Activated T-helper 2 cell treated with anti-CD3 and anti-CD28 coated beads, Interferon-gamma antibody, Interleukin-2, Interleukin-4, amounts not matched to agents 10 μg/mL and 5 μg/mL and 100 μg/mL, durations not matched to agents 14 hours and 24 hours and 36 hours (primary cell): Measurements from ENCODE around the gene EPC1. TPM values are rescaled to one million over a fixed set of nuclear protein-coding genes. Genes with fewer than 3 reads are reported as not detected.

ENCODE experiments used
- DNase-seq: peaks from one replicate; pipeline ENCODE4 v3.0.0; 2021; ENCODE audit warnings: low spot score
- H3K27ac Mint-ChIP-seq: one replicate; pipeline ENCODE4 v1.8.0; 2021; ENCODE audit warnings: mixed read lengths
- H3K27me3 Mint-ChIP-seq: one replicate; pipeline ENCODE4 v1.8.0; 2021; ENCODE audit warnings: low read depth, mixed read lengths
- H3K36me3 Mint-ChIP-seq: one replicate; pipeline ENCODE4 v1.8.0; 2021; ENCODE audit warnings: low read depth, mixed read lengths
- H3K4me1 Mint-ChIP-seq: one replicate; pipeline ENCODE4 v1.8.0; 2021; ENCODE audit warnings: low read depth, mixed read lengths
- H3K4me3 Mint-ChIP-seq: one replicate; pipeline ENCODE4 v1.8.0; 2021; ENCODE audit warnings: low read depth, mild to moderate bottlenecking, moderate library complexity, mixed read lengths
- H3K9me3 Mint-ChIP-seq: one replicate; pipeline ENCODE4 v1.8.0; 2021; ENCODE audit warnings: mixed read lengths
- intact Hi-C: fragments of 100-400 bp; cut with micrococcal nuclease; formaldehyde crosslinking; loops from one replicate; pipeline ENCODE4 v1.15.1; 2023
- total RNA-seq: library from RNA; stranded (reverse); gene quantifications from 2 replicates; pipeline ENCODE4 v1.2.3, GENCODE V29; 2022

EPC1 gene
- total RNA-seq, 1 donor from 2014 or later = 35.3 TPM

DNA sequence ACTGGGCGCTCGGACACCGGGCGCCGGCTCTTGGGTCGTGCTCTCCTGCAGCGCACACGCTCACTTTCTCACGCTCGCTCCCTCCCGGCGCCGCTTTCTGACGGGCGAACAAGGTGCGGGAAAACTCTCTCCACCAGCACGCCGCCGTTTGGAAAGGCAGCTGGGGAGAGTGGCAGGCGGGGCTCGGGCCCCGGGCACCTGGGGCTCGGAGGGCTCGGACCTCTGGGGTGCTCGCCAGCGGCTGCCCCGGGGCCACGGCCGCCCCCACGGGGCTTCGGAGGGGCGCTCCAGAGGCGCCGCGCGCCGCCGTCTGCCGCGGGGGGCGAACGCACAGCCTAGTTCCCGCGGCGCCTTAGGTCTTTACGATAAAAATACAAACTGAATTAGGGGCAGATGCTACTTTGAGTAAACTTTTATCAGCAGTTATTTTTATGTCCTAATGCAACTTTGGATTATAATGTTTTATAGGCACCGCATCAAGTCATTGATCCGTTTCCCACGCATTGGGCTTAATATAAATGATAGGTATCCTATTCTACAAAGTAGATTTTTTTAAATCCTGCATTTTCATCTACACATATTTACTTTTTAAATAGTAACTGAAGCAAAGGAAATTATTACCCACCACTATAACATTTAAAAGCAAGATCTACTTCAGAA is 535 bp upstream of the EPC1 start:
- intact Hi-C loops = loop anchor here (1.0 to 10.0 kb wide), 6 partner anchors 10 to 423 kb away; partner anchors contain the start of genes ARHGAP12 and KIF5B
- Mint-ChIP-seq H3K27ac (peak overlapping the region; percentile 60), H3K4me1 (peaks cover 44% of the 10 kb centered on the region), H3K9me3 (no peaks in the 10 kb centered on the region), H3K36me3 (peaks cover 45% of the 10 kb centered on the region), H3K4me3 (peak overlapping the region; percentile 73), H3K27me3 (no peaks in the 10 kb centered on the region)
- DNase-seq = no peak

DNA sequence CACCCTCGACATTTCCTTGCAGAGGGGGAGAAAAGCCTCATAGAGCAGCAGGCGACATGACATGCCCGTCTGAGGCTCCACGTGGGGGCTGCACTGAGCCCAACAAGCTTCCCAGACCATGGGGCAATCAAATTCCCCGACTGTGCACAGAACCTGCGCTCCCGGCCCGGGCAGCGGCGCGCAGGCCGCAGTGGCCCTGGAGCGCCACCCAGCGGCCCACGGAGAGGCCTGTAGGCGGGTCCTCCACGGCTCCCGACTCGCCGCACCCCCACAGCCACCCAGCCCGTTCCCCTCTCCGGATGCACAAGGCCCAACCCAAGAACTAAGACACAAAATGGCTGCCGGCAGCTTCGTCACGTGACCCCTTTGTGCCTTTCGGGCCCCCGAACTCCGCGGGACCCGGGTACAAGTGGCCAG is 816 bp downstream of the EPC1 start:
- Mint-ChIP-seq H3K4me3 (peak overlapping the region; percentile 92), H3K27ac (peak overlapping the region; percentile 99), H3K27me3 (no peaks in the 10 kb centered on the region), H3K9me3 (no peaks in the 10 kb centered on the region), H3K4me1 (peaks cover 50% of the 10 kb centered on the region), H3K36me3 (peaks cover 46% of the 10 kb centered on the region)
- DNase-seq = peak; percentile 93
- intact Hi-C loops = loop anchor here (1.0 to 10.0 kb wide), 8 partner anchors 14 to 421 kb away; partner anchors contain the start of genes ARHGAP12 and KIF5B

DNA sequence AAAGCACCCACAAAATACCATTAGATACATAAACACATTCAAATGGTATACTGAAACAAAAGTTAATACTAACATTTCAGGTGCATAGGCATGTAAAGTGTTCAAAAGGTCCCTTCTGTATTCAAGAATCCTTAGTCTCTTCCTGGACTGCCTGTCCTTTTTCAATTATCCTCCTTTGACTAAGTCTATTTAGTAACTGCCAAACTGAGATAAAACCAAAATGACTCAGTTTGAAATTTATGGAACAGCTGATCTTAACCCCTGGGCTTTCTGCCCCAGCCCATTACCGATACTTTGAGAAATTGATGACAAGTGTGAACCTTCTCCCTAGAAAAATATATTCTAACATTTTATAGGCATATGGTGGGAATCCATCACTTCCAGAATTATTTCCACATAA is 5.4 kb downstream of the EPC1 start:
- Mint-ChIP-seq H3K36me3 (peaks cover 63% of the 10 kb centered on the region), H3K27ac (peak overlapping the region; percentile 28), H3K27me3 (no peaks in the 10 kb centered on the region), H3K4me1 (peaks cover 56% of the 10 kb centered on the region), H3K4me3 (no peak overlapping the region), H3K9me3 (no peaks in the 10 kb centered on the region)
- intact Hi-C loops = loop anchor here (10.0 kb wide), 2 partner anchors 287 to 417 kb away; partner anchors contain the start of genes ARHGAP12 and KIF5B
- DNase-seq = no peak

DNA sequence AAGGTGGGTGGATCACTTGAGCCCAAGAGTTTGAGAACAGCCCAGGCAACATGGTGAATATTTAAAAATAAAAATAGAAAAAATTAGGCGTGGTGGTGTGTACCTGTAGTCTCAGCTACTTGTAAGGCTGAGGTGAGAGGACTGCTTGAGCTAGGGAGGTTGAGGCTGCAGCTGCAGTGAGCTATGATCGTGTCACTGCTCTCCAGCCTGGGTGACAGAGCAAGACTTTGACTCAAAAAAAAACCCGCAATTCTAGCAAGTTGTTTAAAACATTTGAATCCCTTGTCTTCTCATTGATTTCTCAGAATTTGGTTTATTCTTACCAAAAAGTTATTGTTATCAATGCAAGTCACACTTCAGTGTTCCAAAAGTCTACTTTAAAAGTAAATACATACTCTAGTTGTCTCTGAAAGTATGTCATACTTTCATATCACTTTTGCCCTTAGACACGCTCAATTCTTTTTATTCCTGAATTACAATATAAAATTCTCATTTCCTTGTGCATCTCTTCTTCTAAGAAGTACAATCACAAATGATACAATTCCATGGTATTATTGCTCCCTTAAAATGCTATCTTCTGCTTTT is 6.3 kb downstream of the EPC1 start:
- no peaks in the 10 kb centered on the region for H3K27me3 Mint-ChIP-seq
- intact Hi-C loops = loop anchor here (1.0 to 10.0 kb wide), 3 partner anchors 8 to 416 kb away; partner anchors contain the start of genes ARHGAP12 and KIF5B
- no peaks in the 10 kb centered on the region for H3K9me3 Mint-ChIP-seq
- H3K27ac Mint-ChIP-seq = peak overlapping the region; percentile 55
- no peak overlapping the region for H3K4me3 Mint-ChIP-seq
- DNase-seq = no peak
- H3K4me1 Mint-ChIP-seq = peaks cover 61% of the 10 kb centered on the region
- H3K36me3 Mint-ChIP-seq = peaks cover 66% of the 10 kb centered on the region

DNA sequence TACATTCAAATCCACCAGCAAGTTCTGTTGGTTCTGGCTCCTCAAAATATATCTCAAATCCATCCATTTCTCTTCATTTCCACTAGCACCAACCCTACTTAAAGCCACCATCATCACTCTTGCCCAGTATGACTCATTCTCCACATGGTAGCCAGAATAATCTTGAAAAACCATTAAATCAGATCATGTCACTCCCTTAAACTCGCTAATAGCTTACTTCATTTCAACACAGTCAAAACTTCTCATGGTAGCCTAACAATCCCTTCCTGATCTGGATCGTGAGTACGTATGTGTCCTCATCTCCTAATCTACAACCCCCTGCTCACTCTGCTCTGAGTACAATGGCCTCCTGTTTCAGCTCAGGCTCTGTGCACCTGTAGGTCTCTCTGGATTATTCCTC is 8.7 kb downstream of the EPC1 start:
- no peak for DNase-seq
- peaks cover 60% of the 10 kb centered on the region for H3K36me3 Mint-ChIP-seq
- H3K27me3 Mint-ChIP-seq = no peaks in the 10 kb centered on the region
- H3K9me3 Mint-ChIP-seq = no peaks in the 10 kb centered on the region
- intact Hi-C loops = loop anchor here (10.0 kb wide), 2 partner anchors 797 to 1903 kb away; partner anchors contain the start of gene MAP3K8
- H3K27ac Mint-ChIP-seq = peak overlapping the region; percentile 46
- H3K4me3 Mint-ChIP-seq = no peak overlapping the region
- peaks cover 73% of the 10 kb centered on the region for H3K4me1 Mint-ChIP-seq

DNA sequence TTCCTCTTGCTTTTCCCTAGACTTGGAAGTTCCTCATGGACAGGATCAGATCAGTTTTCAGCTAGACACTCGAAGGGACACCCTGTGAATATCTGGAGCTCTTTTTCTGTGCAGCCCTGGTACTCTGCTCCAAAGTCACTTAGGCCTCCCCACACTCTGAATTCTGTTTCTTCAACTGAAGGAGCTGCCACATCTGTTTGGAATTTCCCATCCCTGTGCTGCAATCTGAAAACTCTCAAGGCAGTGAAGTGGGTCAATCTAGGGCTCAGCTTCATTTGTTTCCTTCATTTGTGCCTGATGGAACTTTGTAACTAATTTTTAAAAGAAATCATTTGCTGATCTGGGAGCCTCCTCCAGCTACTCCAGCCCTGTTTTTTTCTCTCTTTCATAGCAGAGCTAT is 9.6 kb downstream of the EPC1 start:
- Mint-ChIP-seq H3K27ac (peak overlapping the region; percentile 32), H3K36me3 (peaks cover 65% of the 10 kb centered on the region), H3K4me1 (peaks cover 77% of the 10 kb centered on the region), H3K4me3 (no peak overlapping the region), H3K9me3 (no peaks in the 10 kb centered on the region), H3K27me3 (no peaks in the 10 kb centered on the region)
- intact Hi-C loops = loop anchor here (10.0 kb wide), 2 partner anchors 797 to 1903 kb away; partner anchors contain the start of gene MAP3K8
- no peak for DNase-seq

DNA sequence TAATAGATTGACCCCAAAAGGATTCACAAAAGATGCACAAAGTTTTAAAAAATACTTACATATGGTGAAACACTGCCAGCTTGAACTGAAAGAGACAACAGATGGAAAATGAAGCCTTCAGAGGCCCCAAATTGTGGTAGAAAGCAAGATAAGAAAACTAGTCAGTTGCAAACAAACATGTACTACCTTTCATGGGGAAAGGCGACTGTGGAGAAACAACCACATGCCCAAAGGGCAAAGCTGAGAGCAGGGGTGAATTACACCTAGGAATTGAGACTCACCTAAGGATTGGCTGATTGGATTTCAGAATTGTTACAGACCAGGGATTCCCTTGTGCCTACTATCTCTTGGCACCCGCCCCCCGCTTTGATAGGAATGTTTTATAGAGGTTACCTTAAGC is 13.1 kb downstream of the EPC1 start:
- Mint-ChIP-seq H3K27ac (peak overlapping the region; percentile 95), H3K4me3 (peak overlapping the region; percentile 85), H3K36me3 (peaks cover 60% of the 10 kb centered on the region), H3K9me3 (no peaks in the 10 kb centered on the region), H3K4me1 (peaks cover 77% of the 10 kb centered on the region), H3K27me3 (no peaks in the 10 kb centered on the region)
- intact Hi-C loops = loop anchor here (2.0 to 10.0 kb wide), 3 partner anchors 31 to 1899 kb away; partner anchors contain the start of gene MAP3K8
- no peak for DNase-seq

DNA sequence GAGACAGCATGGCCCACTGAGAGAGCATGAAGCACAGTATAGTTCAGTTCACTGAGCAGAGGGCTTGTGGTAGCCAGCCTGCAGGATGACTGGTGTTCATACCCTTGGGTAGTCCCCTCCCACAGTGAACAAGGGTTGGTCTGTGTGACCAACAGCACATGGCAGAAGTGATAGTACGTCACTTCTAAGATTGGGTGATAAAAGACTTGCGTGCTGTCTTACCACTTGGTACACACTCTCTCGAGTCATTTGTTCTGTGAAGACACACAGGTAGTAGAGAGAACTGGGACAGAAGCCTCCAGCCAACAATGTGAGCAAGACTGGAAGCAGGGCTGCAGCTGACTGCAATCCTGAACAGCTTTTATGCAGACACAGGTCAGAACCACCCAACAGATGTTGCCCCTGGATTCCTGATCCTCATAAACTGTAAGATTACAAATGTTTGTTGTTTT is 14.6 kb downstream of the EPC1 start:
- Mint-ChIP-seq H3K4me1 (peaks cover 76% of the 10 kb centered on the region), H3K27me3 (no peaks in the 10 kb centered on the region), H3K9me3 (no peaks in the 10 kb centered on the region), H3K36me3 (peaks cover 57% of the 10 kb centered on the region), H3K27ac (peak overlapping the region; percentile 95), H3K4me3 (peak overlapping the region; percentile 85)
- intact Hi-C loops = loop anchor here (1.0 to 10.0 kb wide), 10 partner anchors 8 to 1898 kb away; partner anchors contain the start of genes CCDC7 and MAP3K8
- peak; percentile 80 for DNase-seq

DNA sequence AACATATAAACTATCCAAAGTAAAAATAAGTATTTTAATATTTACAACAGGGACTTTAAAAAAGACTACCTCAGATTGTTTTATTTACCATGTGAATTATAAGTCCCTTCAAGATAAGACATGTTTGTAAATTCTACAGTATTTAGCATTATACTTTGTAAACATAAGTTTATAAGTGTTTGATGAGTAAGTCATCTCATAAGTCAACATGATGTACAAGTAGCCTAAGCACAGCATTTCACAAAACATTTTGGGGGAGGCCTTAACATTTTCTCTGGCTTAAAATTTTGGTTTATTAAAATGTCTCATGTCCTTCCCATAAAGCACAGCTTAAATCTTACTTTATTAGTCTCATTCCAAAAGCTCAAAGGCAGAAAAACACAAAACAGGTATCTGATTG is 15.4 kb downstream of the EPC1 start:
- peaks cover 80% of the 10 kb centered on the region for H3K4me1 Mint-ChIP-seq
- no peak for DNase-seq
- no peak overlapping the region for H3K4me3 Mint-ChIP-seq
- H3K36me3 Mint-ChIP-seq = peaks cover 60% of the 10 kb centered on the region
- peak overlapping the region; percentile 95 for H3K27ac Mint-ChIP-seq
- no peaks in the 10 kb centered on the region for H3K27me3 Mint-ChIP-seq
- no peaks in the 10 kb centered on the region for H3K9me3 Mint-ChIP-seq
- intact Hi-C loops = loop anchor here (1.0 to 10.0 kb wide), 10 partner anchors 9 to 1897 kb away; partner anchors contain the start of genes CCDC7 and MAP3K8

DNA sequence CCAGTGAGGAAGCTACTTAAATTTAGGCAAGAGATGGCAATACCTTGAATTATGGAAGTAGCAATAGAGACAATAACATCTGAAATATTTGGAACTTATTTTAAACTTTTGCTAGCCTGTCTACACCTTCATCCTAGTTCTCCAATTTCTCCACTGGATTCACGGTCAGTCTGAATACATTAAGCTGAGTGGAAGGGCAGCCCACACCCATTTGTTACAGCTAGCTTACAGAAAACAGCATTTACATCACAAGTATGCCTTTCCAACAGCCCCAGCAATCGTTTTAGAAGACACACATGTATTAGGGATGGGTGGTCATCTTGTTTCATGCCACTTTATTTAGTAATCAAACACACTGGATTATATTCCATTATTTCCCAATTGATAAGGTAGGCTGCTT is 16.7 kb downstream of the EPC1 start:
- Mint-ChIP-seq H3K4me3 (no peak overlapping the region), H3K9me3 (no peaks in the 10 kb centered on the region), H3K36me3 (peaks cover 49% of the 10 kb centered on the region), H3K27me3 (no peaks in the 10 kb centered on the region), H3K27ac (no peak overlapping the region), H3K4me1 (peaks cover 80% of the 10 kb centered on the region)
- intact Hi-C loops = loop anchor here (10.0 kb wide), 2 partner anchors 805 to 1895 kb away; partner anchors contain the start of gene MAP3K8
- DNase-seq = no peak

DNA sequence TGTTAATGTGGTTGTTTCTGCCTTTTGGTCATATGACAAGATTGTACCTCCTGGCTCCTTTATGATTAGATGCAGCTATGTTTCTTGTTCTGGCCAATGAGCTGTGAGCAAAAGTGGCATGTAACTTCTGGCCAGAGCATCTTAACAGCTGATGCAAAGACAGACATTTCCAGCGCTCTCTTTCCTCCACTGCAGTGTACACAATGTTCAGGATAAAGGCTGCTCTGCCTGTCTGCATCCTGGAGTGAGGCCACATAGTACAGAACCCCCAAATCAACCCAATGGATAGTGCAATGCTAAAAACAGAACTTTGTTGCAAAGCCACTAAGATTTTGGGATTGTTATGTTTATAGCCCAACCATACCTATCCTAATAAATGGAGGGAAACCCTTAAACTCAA is 17.9 kb downstream of the EPC1 start:
- H3K27me3 Mint-ChIP-seq = no peaks in the 10 kb centered on the region
- no peak overlapping the region for H3K4me3 Mint-ChIP-seq
- no peak for DNase-seq
- peaks cover 47% of the 10 kb centered on the region for H3K36me3 Mint-ChIP-seq
- intact Hi-C loops = no loop called here
- peaks cover 72% of the 10 kb centered on the region for H3K4me1 Mint-ChIP-seq
- peak overlapping the region; percentile 62 for H3K27ac Mint-ChIP-seq
- H3K9me3 Mint-ChIP-seq = no peaks in the 10 kb centered on the region

DNA sequence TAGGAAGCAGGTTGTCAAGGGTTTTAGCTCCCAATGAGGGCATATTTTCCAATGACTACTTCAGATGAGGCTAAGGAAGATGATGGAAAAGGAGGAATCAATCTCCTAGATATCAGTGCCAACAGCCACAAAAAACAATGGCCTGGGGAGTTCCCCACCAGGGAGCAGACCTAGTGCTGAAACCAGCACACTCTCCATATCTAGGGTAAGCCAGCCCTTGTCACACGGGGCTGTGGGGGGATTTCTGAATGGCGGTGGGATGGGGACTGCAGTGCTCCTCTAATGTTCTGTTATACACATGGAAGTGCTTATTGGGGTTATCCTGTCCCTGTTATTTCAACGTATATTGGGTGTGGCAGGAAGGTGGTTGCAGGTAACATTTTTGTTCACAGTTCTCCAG is 18.5 kb downstream of the EPC1 start:
- Mint-ChIP-seq H3K9me3 (no peaks in the 10 kb centered on the region), H3K4me1 (peaks cover 67% of the 10 kb centered on the region), H3K4me3 (no peak overlapping the region), H3K27me3 (no peaks in the 10 kb centered on the region), H3K36me3 (peaks cover 41% of the 10 kb centered on the region), H3K27ac (peak overlapping the region; percentile 43)
- intact Hi-C loops = no loop called here
- DNase-seq = no peak

DNA sequence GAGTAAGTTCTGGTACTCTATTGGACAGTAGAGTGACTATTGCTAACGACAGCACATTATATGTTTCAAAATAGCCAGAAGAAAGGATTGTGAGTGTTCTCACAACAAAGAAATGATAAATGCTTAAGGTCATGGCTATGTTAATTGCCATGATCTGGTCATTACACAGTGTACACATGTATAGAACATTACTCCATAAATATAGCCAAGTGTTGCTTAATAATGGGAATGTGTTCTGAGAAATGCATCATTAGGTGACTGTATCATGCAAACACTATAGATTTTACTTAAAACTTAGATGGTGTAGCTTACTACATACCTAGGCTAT is 19.6 kb downstream of the EPC1 start:
- no peak overlapping the region for H3K27ac Mint-ChIP-seq
- peaks cover 62% of the 10 kb centered on the region for H3K4me1 Mint-ChIP-seq
- peaks cover 36% of the 10 kb centered on the region for H3K36me3 Mint-ChIP-seq
- H3K9me3 Mint-ChIP-seq = no peaks in the 10 kb centered on the region
- no peaks in the 10 kb centered on the region for H3K27me3 Mint-ChIP-seq
- no peak overlapping the region for H3K4me3 Mint-ChIP-seq
- intact Hi-C loops = no loop called here
- no peak for DNase-seq
